Measurements from ENCODE around the gene ATP8A2.

The ATP8A2 gene

DNA sequence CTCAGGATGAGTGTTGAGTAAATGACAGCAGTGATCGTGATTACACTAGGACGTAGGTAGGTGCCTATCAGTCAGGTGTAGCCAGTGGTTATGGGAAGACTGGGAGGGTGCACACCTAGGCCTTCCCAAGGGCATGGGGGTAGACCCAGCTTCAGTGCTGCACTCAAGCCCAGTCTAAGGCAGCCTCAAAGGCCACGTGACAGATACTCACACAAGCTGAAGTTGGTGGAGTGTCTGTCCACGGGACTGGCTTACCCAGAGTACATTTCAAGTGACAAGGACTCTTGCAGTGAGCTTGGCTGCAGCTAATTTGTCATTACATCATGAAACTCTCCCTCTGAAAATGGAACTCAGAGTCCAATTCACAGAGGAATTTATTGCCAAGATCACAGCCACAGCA is 561.7 kb downstream of the ATP8A2 start:
- TF ChIP-seq SIN3A (IDR thresholded peaks at IDR 0.05; ENCODE audit: borderline replicate concordance, insufficient read depth, low read length): no peak
- TF ChIP-seq FOXP2 (optimal IDR thresholded peaks at IDR 0.05; ENCODE audit: borderline replicate concordance, extremely low read depth, extremely low read length, insufficient read depth): no peak
- no peak for TF ChIP-seq TAF1 (IDR thresholded peaks at IDR 0.05; ENCODE audit: borderline replicate concordance, insufficient read depth, low read length)
- TF ChIP-seq, protein P1, sequence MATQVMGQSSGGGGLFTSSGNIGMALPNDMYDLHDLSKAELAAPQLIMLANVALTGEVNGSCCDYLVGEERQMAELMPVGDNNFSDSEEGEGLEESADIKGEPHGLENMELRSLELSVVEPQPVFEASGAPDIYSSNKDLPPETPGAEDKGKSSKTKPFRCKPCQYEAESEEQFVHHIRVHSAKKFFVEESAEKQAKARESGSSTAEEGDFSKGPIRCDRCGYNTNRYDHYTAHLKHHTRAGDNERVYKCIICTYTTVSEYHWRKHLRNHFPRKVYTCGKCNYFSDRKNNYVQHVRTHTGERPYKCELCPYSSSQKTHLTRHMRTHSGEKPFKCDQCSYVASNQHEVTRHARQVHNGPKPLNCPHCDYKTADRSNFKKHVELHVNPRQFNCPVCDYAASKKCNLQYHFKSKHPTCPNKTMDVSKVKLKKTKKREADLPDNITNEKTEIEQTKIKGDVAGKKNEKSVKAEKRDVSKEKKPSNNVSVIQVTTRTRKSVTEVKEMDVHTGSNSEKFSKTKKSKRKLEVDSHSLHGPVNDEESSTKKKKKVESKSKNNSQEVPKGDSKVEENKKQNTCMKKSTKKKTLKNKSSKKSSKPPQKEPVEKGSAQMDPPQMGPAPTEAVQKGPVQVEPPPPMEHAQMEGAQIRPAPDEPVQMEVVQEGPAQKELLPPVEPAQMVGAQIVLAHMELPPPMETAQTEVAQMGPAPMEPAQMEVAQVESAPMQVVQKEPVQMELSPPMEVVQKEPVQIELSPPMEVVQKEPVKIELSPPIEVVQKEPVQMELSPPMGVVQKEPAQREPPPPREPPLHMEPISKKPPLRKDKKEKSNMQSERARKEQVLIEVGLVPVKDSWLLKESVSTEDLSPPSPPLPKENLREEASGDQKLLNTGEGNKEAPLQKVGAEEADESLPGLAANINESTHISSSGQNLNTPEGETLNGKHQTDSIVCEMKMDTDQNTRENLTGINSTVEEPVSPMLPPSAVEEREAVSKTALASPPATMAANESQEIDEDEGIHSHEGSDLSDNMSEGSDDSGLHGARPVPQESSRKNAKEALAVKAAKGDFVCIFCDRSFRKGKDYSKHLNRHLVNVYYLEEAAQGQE (IDR thresholded peaks at IDR 0.05; ENCODE audit: insufficient read depth in 1 of 2, low read depth in 2 of 2, low read length in 2 of 2): no peak
- no peak for TF ChIP-seq POLR2AphosphoS5 (IDR thresholded peaks at IDR 0.05; ENCODE audit: low read depth, low read length)

DNA sequence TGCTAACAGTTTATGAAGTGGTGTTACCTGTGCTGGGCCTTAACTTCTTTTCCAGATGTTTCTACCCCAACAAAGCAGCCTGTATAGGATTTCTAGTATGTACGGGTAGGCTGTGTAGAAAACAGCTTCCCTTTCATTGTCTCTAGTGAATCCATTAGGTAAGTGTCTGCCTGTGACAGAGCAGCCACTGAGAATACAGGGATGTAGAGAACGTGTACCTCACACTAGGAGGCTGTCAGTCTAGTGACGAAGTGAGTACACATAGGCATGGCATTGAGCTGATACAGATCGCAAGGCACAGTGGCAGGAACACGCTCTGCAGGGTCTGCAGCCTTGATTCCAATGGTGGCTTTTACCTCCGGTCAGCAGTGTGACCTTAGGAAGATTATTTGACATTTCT is 562.4 kb downstream of the ATP8A2 start:
- TF ChIP-seq TAF1 (IDR thresholded peaks at IDR 0.05; ENCODE audit: borderline replicate concordance, insufficient read depth, low read length): no peak
- TF ChIP-seq SIN3A (IDR thresholded peaks at IDR 0.05; ENCODE audit: borderline replicate concordance, insufficient read depth, low read length): no peak
- no peak for TF ChIP-seq POLR2AphosphoS5 (IDR thresholded peaks at IDR 0.05; ENCODE audit: low read depth, low read length)
- TF ChIP-seq FOXP2 (optimal IDR thresholded peaks at IDR 0.05; ENCODE audit: borderline replicate concordance, extremely low read depth, extremely low read length, insufficient read depth): no peak
- TF ChIP-seq, protein P1 (IDR thresholded peaks at IDR 0.05; ENCODE audit: insufficient read depth in 1 of 2, low read depth in 2 of 2, low read length in 2 of 2): no peak

DNA sequence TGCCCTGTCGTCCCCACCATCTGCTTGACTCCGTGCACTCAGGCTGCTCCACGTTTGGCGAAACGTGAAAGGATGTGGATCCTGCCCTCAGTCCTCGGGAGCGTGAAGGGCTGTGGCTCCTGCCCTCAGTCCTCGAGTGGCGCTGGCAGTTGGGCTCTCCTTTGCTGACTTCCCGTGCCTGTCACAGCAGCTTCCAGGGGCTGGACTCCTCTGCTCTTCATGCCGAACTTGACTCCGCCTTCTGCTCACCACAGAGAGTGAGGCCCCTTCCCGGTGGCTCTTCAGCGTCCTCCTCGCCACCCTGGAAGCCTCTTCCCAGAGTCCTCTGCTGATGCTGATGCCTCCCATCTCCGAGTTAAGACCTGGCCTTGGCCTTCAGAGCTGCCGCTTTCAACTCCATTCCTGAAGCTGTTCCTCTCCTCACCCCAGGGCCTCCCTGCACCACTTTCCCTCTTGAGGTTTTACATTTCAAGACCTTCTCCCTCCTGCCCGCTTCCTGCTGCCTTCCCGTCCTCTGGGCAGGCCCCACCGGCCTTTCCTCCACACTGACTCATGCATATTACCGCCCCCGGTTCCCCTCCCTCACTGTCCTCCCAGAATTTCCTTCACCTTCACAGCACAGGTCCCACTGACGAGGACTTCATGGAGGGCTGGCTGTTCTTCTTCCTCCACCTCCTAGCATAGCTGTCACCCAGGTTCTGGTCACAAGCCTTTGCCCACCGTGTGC is 568.4 kb downstream of the ATP8A2 start:
- TF ChIP-seq FOXP2 (optimal IDR thresholded peaks at IDR 0.05; ENCODE audit: borderline replicate concordance, extremely low read depth, extremely low read length, insufficient read depth) (no peak), SIN3A (IDR thresholded peaks at IDR 0.05; ENCODE audit: borderline replicate concordance, insufficient read depth, low read length) (no peak), POLR2AphosphoS5 (IDR thresholded peaks at IDR 0.05; ENCODE audit: low read depth, low read length) (no peak), TAF1 (IDR thresholded peaks at IDR 0.05; ENCODE audit: borderline replicate concordance, insufficient read depth, low read length) (no peak)
- TF ChIP-seq, protein P1 (IDR thresholded peaks at IDR 0.05; ENCODE audit: insufficient read depth in 1 of 2, low read depth in 2 of 2, low read length in 2 of 2): no peak

DNA sequence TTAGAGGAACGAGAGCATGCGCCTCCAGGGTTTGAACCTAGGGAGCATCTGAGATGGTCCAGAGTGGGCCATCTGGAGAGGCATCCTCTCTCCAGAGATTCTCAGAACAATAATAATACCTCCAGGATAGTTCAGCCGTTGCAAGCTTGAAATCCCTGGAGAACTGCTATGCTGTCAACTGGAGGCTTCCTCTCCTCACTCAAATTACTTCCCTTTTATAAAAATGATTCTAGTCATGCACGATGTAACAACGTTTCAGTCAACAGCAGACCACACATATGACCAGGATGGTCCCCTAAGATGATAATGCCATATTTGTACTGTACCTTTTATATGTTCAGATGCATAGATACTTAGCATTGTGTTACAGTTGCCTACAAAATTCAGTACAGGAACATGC is 571.3 kb downstream of the ATP8A2 start:
- no peak for TF ChIP-seq POLR2AphosphoS5 (IDR thresholded peaks at IDR 0.05; ENCODE audit: low read depth, low read length)
- no peak for TF ChIP-seq FOXP2 (optimal IDR thresholded peaks at IDR 0.05; ENCODE audit: borderline replicate concordance, extremely low read depth, extremely low read length, insufficient read depth)
- no peak for TF ChIP-seq SIN3A (IDR thresholded peaks at IDR 0.05; ENCODE audit: borderline replicate concordance, insufficient read depth, low read length)
- TF ChIP-seq, protein P1 (IDR thresholded peaks at IDR 0.05; ENCODE audit: insufficient read depth in 1 of 2, low read depth in 2 of 2, low read length in 2 of 2): no peak
- no peak for TF ChIP-seq TAF1 (IDR thresholded peaks at IDR 0.05; ENCODE audit: borderline replicate concordance, insufficient read depth, low read length)

Measured in PFSK-1 (cell line).